SU-DHL-6 (cell line): ENCODE results near the gene NRG3.

ENCODE experiments used
- EZH2phosphoT487 ChIP-seq: fragments of 200-600 bp; sonication (generic), shearing (Covaris generic); conservative IDR thresholded peaks from 2 replicates; pipeline ENCODE4 v1.6.1; 2018; ENCODE audit warnings: mild to moderate bottlenecking, antibody characterized with exemption, low read length, moderate library complexity, mixed read lengths
- TF ChIP-seq, protein P1 (sequence below): fragments of 200-600 bp; sonication (generic); IDR thresholded peaks from one replicate; pipeline ENCODE4 v1.5.1; 2017; ENCODE audit warnings: antibody characterized with exemption, mild to moderate bottlenecking, low read length, moderate library complexity; ENCODE audit not compliant: insufficient read depth, poor library complexity, severe bottlenecking

DNA sequence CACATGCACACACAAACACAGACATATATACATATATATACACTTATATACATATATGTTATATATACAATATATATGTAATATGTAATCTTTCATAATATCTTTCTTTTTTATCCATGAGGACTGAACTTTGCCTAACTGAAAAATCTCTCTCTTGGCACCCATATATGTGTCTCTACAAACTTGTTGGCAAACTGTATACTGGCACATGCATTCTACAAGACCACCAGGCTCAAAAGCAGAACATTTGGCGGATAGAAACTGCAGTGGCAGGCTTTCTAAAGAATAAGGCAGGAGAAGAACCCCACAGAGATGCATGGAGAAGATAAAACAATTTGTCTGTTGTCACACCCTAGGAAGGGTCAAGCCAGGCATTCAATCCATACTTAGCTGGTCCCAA lies 165.3 kb downstream of the NRG3 start:
- TF ChIP-seq, protein P1, sequence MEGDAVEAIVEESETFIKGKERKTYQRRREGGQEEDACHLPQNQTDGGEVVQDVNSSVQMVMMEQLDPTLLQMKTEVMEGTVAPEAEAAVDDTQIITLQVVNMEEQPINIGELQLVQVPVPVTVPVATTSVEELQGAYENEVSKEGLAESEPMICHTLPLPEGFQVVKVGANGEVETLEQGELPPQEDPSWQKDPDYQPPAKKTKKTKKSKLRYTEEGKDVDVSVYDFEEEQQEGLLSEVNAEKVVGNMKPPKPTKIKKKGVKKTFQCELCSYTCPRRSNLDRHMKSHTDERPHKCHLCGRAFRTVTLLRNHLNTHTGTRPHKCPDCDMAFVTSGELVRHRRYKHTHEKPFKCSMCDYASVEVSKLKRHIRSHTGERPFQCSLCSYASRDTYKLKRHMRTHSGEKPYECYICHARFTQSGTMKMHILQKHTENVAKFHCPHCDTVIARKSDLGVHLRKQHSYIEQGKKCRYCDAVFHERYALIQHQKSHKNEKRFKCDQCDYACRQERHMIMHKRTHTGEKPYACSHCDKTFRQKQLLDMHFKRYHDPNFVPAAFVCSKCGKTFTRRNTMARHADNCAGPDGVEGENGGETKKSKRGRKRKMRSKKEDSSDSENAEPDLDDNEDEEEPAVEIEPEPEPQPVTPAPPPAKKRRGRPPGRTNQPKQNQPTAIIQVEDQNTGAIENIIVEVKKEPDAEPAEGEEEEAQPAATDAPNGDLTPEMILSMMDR = no peak
- no peak for TF ChIP-seq EZH2phosphoT487
